ENCODE results near the gene CD207. TPM values are rescaled to one million over a fixed set of nuclear protein-coding genes. Genes with fewer than 3 reads are reported as not detected.
"Not testable (repeated sequence)": the region's sequence is repeated elsewhere in the genome, so short reads cannot be mapped to it uniquely, and the experiment has no call there.

The CD207 gene
- polyA plus RNA-seq, 6 donors from 2014 or later = not detected

GRCh38 chr2:70823249-70823648, 12.4 kb downstream of the CD207 start:
- no peak for ATAC-seq (ENCODE audit: low read depth in 2 of 2)
- DNase-seq = no peak
- Mint-ChIP-seq H3K36me3 (no peaks in the 10 kb centered on the region), H3K27ac (no peak overlapping the region), H3K27me3 (peaks cover 20 to 55% (median 28%) of the 10 kb centered on the region in 3 donors), H3K4me3 (no peak overlapping the region), H3K4me1 (no peaks in the 10 kb centered on the region), H3K9me3 (no peaks in the 10 kb centered on the region)

DNA sequence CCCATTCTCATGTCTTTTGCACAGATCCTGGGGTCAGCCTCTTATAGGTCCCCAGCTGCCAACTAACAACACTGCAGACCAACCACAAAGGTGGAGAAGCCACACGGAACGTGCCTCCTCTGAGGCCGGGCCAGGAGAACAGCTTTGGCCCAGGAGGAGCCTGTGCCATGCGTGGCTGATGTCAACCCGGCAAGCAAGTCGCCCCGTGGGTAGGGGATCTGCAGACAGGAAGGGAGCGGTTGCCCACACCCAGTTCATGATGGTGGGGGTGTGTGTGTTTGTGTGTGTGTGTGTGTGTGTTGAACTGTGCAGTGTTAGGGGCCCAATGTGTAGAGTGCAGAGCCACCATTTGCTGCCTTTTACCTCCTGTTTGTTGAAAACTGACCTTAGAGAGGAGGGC, 12.8 kb downstream of the CD207 start:
- Mint-ChIP-seq H3K4me3 (no peak overlapping the region), H3K27me3 (peaks cover 24 to 58% (median 33%) of the 10 kb centered on the region in 3 donors), H3K36me3 (no peaks in the 10 kb centered on the region), H3K9me3 (no peaks in the 10 kb centered on the region), H3K27ac (peak overlapping the region in 1 of 6 donors; percentile 75), H3K4me1 (no peaks in the 10 kb centered on the region)
- ATAC-seq (ENCODE audit: low read depth in 2 of 2) (no peak), DNase-seq (no peak)

DNA sequence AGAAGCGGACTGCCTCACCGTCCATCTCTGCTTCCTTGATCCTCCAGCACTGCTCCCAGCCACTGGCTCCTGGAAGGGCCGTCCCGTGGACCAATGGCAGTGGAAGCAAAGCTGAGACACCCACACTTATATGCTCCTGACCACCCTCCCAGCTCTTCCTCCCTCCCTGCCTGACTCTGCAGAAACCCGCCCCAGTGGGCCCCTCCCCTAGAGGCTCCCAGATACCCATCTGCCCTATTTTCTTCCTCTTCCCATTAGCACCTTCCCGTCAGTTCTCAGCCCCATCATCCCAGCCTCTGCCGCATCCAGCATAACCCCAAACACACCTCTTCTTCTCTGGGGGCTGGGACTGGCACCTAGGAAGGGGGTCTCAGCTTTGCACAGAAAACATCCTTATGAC, 15.1 kb downstream of the CD207 start, which contains the start of gene CLEC4F:
TSS of gene CLEC4F (minus strand) at position 101 of the 400 bp plus-strand sequence. CDS start at position 25, 76 bp downstream.
- H3K27me3 Mint-ChIP-seq = peaks cover 26 to 55% (median 32%) of the 10 kb centered on the region in 3 donors
- DNase-seq (no peak), ATAC-seq (ENCODE audit: low read depth in 2 of 2) (no peak)
- no peak within 1 kb of the TSS for H3K4me3 Mint-ChIP-seq
- H3K27ac Mint-ChIP-seq = no peak within 1 kb of the TSS
- no peaks in the 10 kb centered on the region for H3K36me3 Mint-ChIP-seq
- no peaks in the 10 kb centered on the region for H3K9me3 Mint-ChIP-seq
- H3K4me1 Mint-ChIP-seq = no peaks in the 10 kb centered on the region

DNA sequence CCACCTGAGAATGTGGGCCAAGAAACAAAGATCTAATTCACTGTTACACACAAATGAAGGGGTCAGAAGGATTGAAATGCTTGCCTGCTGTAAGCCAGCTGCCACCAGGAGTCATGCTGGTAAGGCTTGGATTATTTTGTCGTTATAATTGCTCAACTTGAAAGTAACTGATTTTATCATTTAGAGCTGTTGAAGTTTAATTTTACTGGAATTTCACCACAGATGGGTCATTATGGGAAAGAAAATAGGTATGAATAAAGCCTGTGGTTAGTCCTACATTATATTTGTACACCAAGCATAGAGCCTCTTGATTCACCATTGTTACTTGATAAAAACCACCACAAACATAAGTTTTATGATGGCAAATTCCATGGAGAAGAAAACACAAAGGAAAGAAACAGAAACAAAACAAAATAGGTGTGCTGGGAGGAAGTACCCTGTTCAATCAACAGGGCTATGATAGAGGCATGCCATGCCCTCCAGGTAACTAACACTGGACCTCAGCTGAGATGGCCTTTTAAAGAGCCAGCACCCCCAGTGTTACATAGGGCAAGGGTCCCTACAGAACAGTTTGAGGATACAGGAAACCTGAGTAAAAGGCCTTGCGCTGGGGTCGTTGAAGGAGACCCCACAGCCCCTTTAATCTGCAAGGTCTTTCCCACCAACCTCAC, 18.2 kb downstream of the CD207 start:
- Mint-ChIP-seq H3K27ac (no peak overlapping the region), H3K27me3 (peaks cover 34 to 70% (median 48%) of the 10 kb centered on the region in 3 donors), H3K36me3 (no peaks in the 10 kb centered on the region), H3K4me3 (no peak overlapping the region), H3K9me3 (no peaks in the 10 kb centered on the region), H3K4me1 (no peaks in the 10 kb centered on the region)
- DNase-seq (no peak), ATAC-seq (ENCODE audit: low read depth in 2 of 2) (no peak)

DNA sequence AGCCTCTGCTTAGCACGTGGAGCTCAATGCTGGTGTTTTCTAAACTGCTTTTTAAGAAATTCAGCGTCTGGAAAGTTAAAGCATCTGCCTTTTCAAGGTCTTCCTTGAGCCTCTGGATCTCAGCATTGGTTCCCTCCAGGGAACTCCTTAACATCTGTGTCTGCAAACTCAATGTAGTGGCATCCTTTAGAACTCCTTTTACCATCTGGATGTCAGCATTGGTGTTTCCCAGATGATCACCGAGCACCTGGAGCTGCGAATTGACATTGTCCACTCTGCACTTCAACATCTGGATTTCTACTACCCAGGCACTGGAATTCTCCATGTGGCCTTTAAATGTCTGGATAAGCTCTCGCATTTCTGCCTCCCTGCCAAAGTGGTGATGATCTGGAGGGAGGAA, 18.9 kb downstream of the CD207 start:
- Mint-ChIP-seq H3K36me3 (no peaks in the 10 kb centered on the region), H3K4me1 (no peaks in the 10 kb centered on the region), H3K9me3 (no peaks in the 10 kb centered on the region), H3K27me3 (peaks cover 34 to 69% (median 48%) of the 10 kb centered on the region in 3 donors), H3K4me3 (no peak overlapping the region), H3K27ac (no peak overlapping the region)
- DNase-seq (no peak), ATAC-seq (ENCODE audit: low read depth in 2 of 2) (no peak)

- Mint-ChIP-seq H3K27me3 (peaks cover 13 to 34% (median 28%) of the 10 kb centered on the region in 3 donors), H3K4me3 (peak overlapping the region in 1 of 8 donors; percentile 5), H3K27ac (no peak overlapping the region), H3K9me3 (peaks cover 0 to 4% (median 0%) of the 10 kb centered on the region in 7 donors), H3K36me3 (no peaks in the 10 kb centered on the region), H3K4me1 (no peaks in the 10 kb centered on the region)
- DNase-seq = no peak
- no peak for ATAC-seq (ENCODE audit: low read depth in 2 of 2)
Observed at GRCh38 chr2:70808983-70809958, 26.3 kb downstream of the CD207 start.

- ATAC-seq (ENCODE audit: low read depth in 2 of 2) (no peak), DNase-seq (no peak)
- H3K27ac Mint-ChIP-seq = no peak overlapping the region
- peak overlapping the region in 1 of 8 donors; percentile 29 for H3K4me3 Mint-ChIP-seq
- H3K4me1 Mint-ChIP-seq = no peaks in the 10 kb centered on the region
- H3K27me3 Mint-ChIP-seq = peaks cover 11 to 27% (median 27%) of the 10 kb centered on the region in 3 donors
- no peaks in the 10 kb centered on the region for H3K36me3 Mint-ChIP-seq
- peaks cover 0 to 4% (median 0%) of the 10 kb centered on the region in 7 donors for H3K9me3 Mint-ChIP-seq
Observed at GRCh38 chr2:70807828-70808118, 27.8 kb downstream of the CD207 start.

GRCh38 chr2:70807102-70807827, 28.4 kb downstream of the CD207 start:
- Mint-ChIP-seq H3K9me3 (peaks cover 0 to 4% (median 0%) of the 10 kb centered on the region in 7 donors), H3K4me1 (no peaks in the 10 kb centered on the region), H3K27me3 (peaks cover 10 to 27% (median 22%) of the 10 kb centered on the region in 3 donors), H3K36me3 (no peaks in the 10 kb centered on the region), H3K27ac (no peak overlapping the region), H3K4me3 (no peak overlapping the region)
- ATAC-seq (ENCODE audit: low read depth in 2 of 2) (no peak), DNase-seq (no peak)

DNA sequence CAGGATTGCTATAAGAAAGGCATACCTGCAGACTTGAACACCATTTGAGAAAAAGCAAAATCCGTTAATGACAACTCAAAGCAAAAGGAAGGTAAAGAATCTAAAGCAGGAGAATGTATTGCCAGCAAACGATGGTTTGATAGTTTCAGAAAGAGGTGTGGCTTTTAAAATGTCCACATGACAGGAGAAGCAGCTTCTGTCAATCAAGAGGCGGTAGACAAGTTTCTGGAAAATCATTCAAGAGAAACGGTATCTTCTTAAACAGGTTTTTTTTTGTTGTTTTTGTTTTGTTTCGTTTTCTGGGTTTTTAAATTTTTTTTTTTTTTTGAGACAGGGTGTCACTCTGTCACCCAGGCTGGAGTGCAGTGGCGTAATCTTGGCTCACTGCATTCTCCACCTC, 29.0 kb downstream of the CD207 start:
- H3K4me3 Mint-ChIP-seq = no peak overlapping the region
- no peak for DNase-seq
- peaks cover 10 to 28% (median 22%) of the 10 kb centered on the region in 3 donors for H3K27me3 Mint-ChIP-seq
- no peaks in the 10 kb centered on the region for H3K36me3 Mint-ChIP-seq
- peaks cover 0 to 4% (median 0%) of the 10 kb centered on the region in 7 donors for H3K9me3 Mint-ChIP-seq
- ATAC-seq (ENCODE audit: low read depth in 2 of 2) = no peak
- no peaks in the 10 kb centered on the region for H3K4me1 Mint-ChIP-seq
- H3K27ac Mint-ChIP-seq = no peak overlapping the region

- Mint-ChIP-seq H3K9me3 (peaks cover 0 to 4% (median 0%) of the 10 kb centered on the region in 7 donors), H3K36me3 (no peaks in the 10 kb centered on the region), H3K4me3 (no peak overlapping the region), H3K27me3 (peaks cover 15 to 34% (median 22%) of the 10 kb centered on the region in 3 donors), H3K4me1 (no peaks in the 10 kb centered on the region), H3K27ac (no peak overlapping the region)
- ATAC-seq (ENCODE audit: low read depth in 2 of 2) (no peak), DNase-seq (no peak)
Observed at GRCh38 chr2:70806013-70806412, 29.6 kb downstream of the CD207 start.

GRCh38 chr2:70801607-70802263, 33.9 kb downstream of the CD207 start:
- Mint-ChIP-seq H3K9me3 (peaks cover 6 to 23% (median 10%) of the 10 kb centered on the region in 7 donors), H3K4me1 (no peaks in the 10 kb centered on the region), H3K27ac (peak overlapping the region in 1 of 6 donors; percentile 29), H3K27me3 (peaks cover 38 to 51% (median 39%) of the 10 kb centered on the region in 3 donors), H3K4me3 (no peak overlapping the region), H3K36me3 (peaks cover 9% of the 10 kb centered on the region in 2 donors)
- ATAC-seq (ENCODE audit: low read depth in 2 of 2) = no peak
- no peak for DNase-seq

- H3K36me3 Mint-ChIP-seq = peaks cover 9% of the 10 kb centered on the region in 2 donors
- no peak overlapping the region for H3K27ac Mint-ChIP-seq
- H3K4me1 Mint-ChIP-seq = no peaks in the 10 kb centered on the region
- H3K27me3 Mint-ChIP-seq = peaks cover 47 to 69% (median 49%) of the 10 kb centered on the region in 3 donors
- ATAC-seq (ENCODE audit: low read depth in 2 of 2) = no peak
- DNase-seq = no peak
- H3K4me3 Mint-ChIP-seq = no peak overlapping the region
- peaks cover 6 to 23% (median 10%) of the 10 kb centered on the region in 7 donors for H3K9me3 Mint-ChIP-seq
Observed at GRCh38 chr2:70799706-70800105, 35.9 kb downstream of the CD207 start.

- not testable (repeated sequence) for H3K4me3 Mint-ChIP-seq; DNase-seq; H3K36me3 Mint-ChIP-seq; H3K4me1 Mint-ChIP-seq; H3K27ac Mint-ChIP-seq; ATAC-seq (ENCODE audit: low read depth in 2 of 2)
- Mint-ChIP-seq H3K9me3 (peaks cover 6 to 23% (median 10%) of the 10 kb centered on the region in 7 donors), H3K27me3 (peaks cover 56 to 76% (median 64%) of the 10 kb centered on the region in 3 donors)
Observed at GRCh38 chr2:70797996-70798395, 37.6 kb downstream of the CD207 start.
